H1 (cell line): Measurements from ENCODE around the gene APPL2. TPM values are rescaled to one million over a fixed set of nuclear protein-coding genes. Genes with fewer than 3 reads are reported as not detected.

Source experiments
- CTCF ChIA-PET: fragments of 300-600 bp; sonication (Branson Sonifier 250); formaldehyde crosslinking; loops from one replicate; lab custom pipeline; 2021; ENCODE audit not compliant: partially characterized antibody; lab: Charles Lee
- POLR2A ChIA-PET: fragments of 300-600 bp; sonication (Branson Sonifier 250); formaldehyde crosslinking; loops from one replicate; lab custom pipeline; 2021; ENCODE audit warnings: inconsistent platforms; ENCODE audit not compliant: partially characterized antibody; lab: Charles Lee
- DNase-seq, 2 experiments: peaks; one replicate each; pipeline versions ENCODE4 v3.0.0 to v3.0.0-alpha.2; 2010 to 2022; ENCODE audit warnings: low spot score in 2 of 2, low read depth in 1 of 2, mixed read lengths in 1 of 2
- FAIRE-seq: peaks from 2 replicates; lab custom pipeline; 2011; peaks lifted over from hg19 to GRCh38; lab: Jason Lieb, UNC
- H2AFZ ChIP-seq: 2 replicates; pipeline ENCODE4 v1.8.1; 2012; ENCODE audit warnings: low read length, inconsistent platforms
- H2AK5ac ChIP-seq: 2 replicates; pipeline ENCODE4 v1.6.1; 2013; ENCODE audit warnings: low read depth, low read length
- H2BK120ac ChIP-seq: replicated peaks from 2 replicates; pipeline ENCODE3; 2013; ENCODE audit warnings: low read depth, low read length, inconsistent platforms
- H2BK12ac ChIP-seq: 2 replicates; pipeline ENCODE4 v1.6.1; 2013; ENCODE audit warnings: low read depth, low read length
- H2BK15ac ChIP-seq: 2 replicates; pipeline ENCODE4 v1.6.1; 2013; ENCODE audit warnings: low read length
- H2BK20ac ChIP-seq: 2 replicates; pipeline ENCODE4 v1.6.1; 2013; ENCODE audit warnings: low read length
- H2BK5ac ChIP-seq: 2 replicates; pipeline ENCODE4 v1.6.1; 2013; ENCODE audit warnings: low read depth, low read length
- H3K14ac ChIP-seq: 2 replicates; pipeline ENCODE4 v1.6.1; 2013; ENCODE audit warnings: inconsistent platforms; ENCODE audit not compliant: insufficient read length
- H3K18ac ChIP-seq: 2 replicates; pipeline ENCODE4 v1.6.1; 2013; ENCODE audit warnings: low read length; ENCODE audit errors: extremely low read depth
- H3K23ac ChIP-seq: 2 replicates; pipeline ENCODE4 v1.6.1; 2013; ENCODE audit warnings: inconsistent platforms; ENCODE audit not compliant: insufficient read length
- H3K23me2 ChIP-seq: 2 replicates; pipeline ENCODE4 v1.6.1; 2013; ENCODE audit warnings: low read depth, low read length
- H3K27ac ChIP-seq: 2 replicates; pipeline ENCODE4 v1.6.1; 2011; ENCODE audit warnings: low read depth, low read length, inconsistent platforms
- H3K27me3 ChIP-seq, 4 experiments: replicated peaks in 1 of 4; 1 replicate in 1 of 4; 2 replicates in 3 of 4; pipeline versions ENCODE4 v1.6.1 to v1.8.1; 2011 to 2013; ENCODE audit warnings: low read length in 3 of 4, mild to moderate bottlenecking in 3 of 4, inconsistent platforms in 2 of 4, mixed read lengths in 2 of 4, moderate library complexity in 1 of 4; ENCODE audit not compliant: control insufficient read depth in 3 of 4, insufficient read depth in 3 of 4; ENCODE audit errors: extremely low read depth in 1 of 4
- H3K36me3 ChIP-seq, 4 experiments: 2 replicates each; pipeline versions ENCODE4 v1.6.1 to v1.8.1; 2011 to 2013; ENCODE audit warnings: mild to moderate bottlenecking in 4 of 4, low read length in 3 of 4, moderate library complexity in 2 of 4, control low read depth in 1 of 4, inconsistent platforms in 1 of 4; ENCODE audit not compliant: insufficient read depth in 4 of 4, control insufficient read depth in 2 of 4
- H3K4ac ChIP-seq: replicated peaks from 2 replicates; pipeline ENCODE3; 2013; ENCODE audit warnings: low read length, low read depth, mixed read lengths, inconsistent platforms; ENCODE audit not compliant: insufficient read length
- H3K4me1 ChIP-seq, 4 experiments: replicated peaks in 1 of 4; 1 replicate in 1 of 4; 2 replicates in 3 of 4; pipeline versions ENCODE4 v1.6.1 to v1.8.1; 2011 to 2013; ENCODE audit warnings: low read length in 3 of 4, inconsistent platforms in 2 of 4, mixed read lengths in 1 of 4; ENCODE audit not compliant: insufficient read depth in 4 of 4, control insufficient read depth in 3 of 4
- H3K4me2 ChIP-seq, 2 experiments: 2 replicates each; pipeline versions ENCODE4 v1.6.1 to v1.8.1; 2011 to 2013; ENCODE audit warnings: low read depth in 2 of 2, low read length in 2 of 2, control low read depth in 1 of 2, inconsistent platforms in 1 of 2, mild to moderate bottlenecking in 1 of 2; ENCODE audit not compliant: insufficient read depth in 1 of 2
- H3K4me3 ChIP-seq, 4 experiments: fragments of 200-600, 300-600 bp in 1 of 4; sonication (generic), shearing (Covaris generic), sonication (Bioruptor Twin) in 1 of 4; 2 replicates each; pipeline versions ENCODE4 v1.5.1 to v1.8.1; 2011 to 2016; ENCODE audit warnings: low read length in 4 of 4, low read depth in 3 of 4, control low read depth in 2 of 4, inconsistent platforms in 2 of 4, mild to moderate bottlenecking in 2 of 4, mixed read lengths in 1 of 4, moderate library complexity in 1 of 4; ENCODE audit not compliant: insufficient read depth in 2 of 4; ENCODE audit errors: extremely low read depth in 1 of 4
- H3K56ac ChIP-seq: replicated peaks from 2 replicates; pipeline ENCODE3; 2013; ENCODE audit warnings: low read depth, mild to moderate bottlenecking, mixed read lengths, low read length, inconsistent platforms; ENCODE audit not compliant: insufficient read length
- H3K79me1 ChIP-seq: 2 replicates; pipeline ENCODE4 v1.6.1; 2013; ENCODE audit warnings: low read depth, low read length, control low read depth
- H3K79me2 ChIP-seq, 2 experiments: 2 replicates each; pipeline versions ENCODE4 v1.6.1 to v1.8.1; 2012 to 2013; ENCODE audit warnings: low read length in 2 of 2, mild to moderate bottlenecking in 2 of 2, inconsistent platforms in 1 of 2; ENCODE audit not compliant: insufficient read depth in 2 of 2, control insufficient read depth in 1 of 2
- H3K9ac ChIP-seq, 4 experiments: replicated peaks in 1 of 4; 1 replicate in 1 of 4; 2 replicates in 3 of 4; pipeline versions ENCODE4 v1.6.1 to v1.8.1; 2011 to 2013; ENCODE audit warnings: low read depth in 3 of 4, low read length in 3 of 4, control low read depth in 2 of 4, mild to moderate bottlenecking in 2 of 4, moderate library complexity in 2 of 4, inconsistent platforms in 1 of 4; ENCODE audit errors: extremely low read depth in 1 of 4
- H3K9me3 ChIP-seq, 2 experiments: 2 replicates each; pipeline versions ENCODE4 v1.6.1 to v1.8.1; 2012 to 2013; ENCODE audit warnings: mild to moderate bottlenecking in 2 of 2, moderate library complexity in 2 of 2, control low read depth in 1 of 2, inconsistent platforms in 1 of 2, low read depth in 1 of 2, low read length in 1 of 2, mixed read lengths in 1 of 2; ENCODE audit not compliant: insufficient read depth in 2 of 2
- H4K20me1 ChIP-seq, 2 experiments: replicated peaks in 1 of 2; 2 replicates each; pipeline versions ENCODE3 to v1.8.1; 2011 to 2013; ENCODE audit warnings: inconsistent platforms in 2 of 2, low read length in 2 of 2, mild to moderate bottlenecking in 1 of 2; ENCODE audit not compliant: insufficient read depth in 2 of 2, control insufficient read depth in 1 of 2
- H4K5ac ChIP-seq: 2 replicates; pipeline ENCODE4 v1.6.1; 2013; ENCODE audit warnings: low read length, low read depth, mixed read lengths, inconsistent platforms; ENCODE audit not compliant: insufficient read length
- H4K8ac ChIP-seq: 2 replicates; pipeline ENCODE4 v1.8.0; 2013; ENCODE audit warnings: mild to moderate bottlenecking, moderate library complexity, low read length, inconsistent platforms; ENCODE audit not compliant: insufficient read depth; ENCODE audit errors: extremely low read depth
- H4K91ac ChIP-seq: replicated peaks from 2 replicates; pipeline ENCODE3; 2013; ENCODE audit warnings: low read length, mixed read lengths, inconsistent platforms; ENCODE audit not compliant: insufficient read length
- ASH2L ChIP-seq: fragments of 200-600, 300-600 bp; sonication (generic); IDR thresholded peaks from one replicate; pipeline ENCODE4 v1.7.1; 2017; ENCODE audit warnings: low read length
- EZH2 ChIP-seq: fragments of 200-600 bp; sonication (generic); IDR thresholded peaks from 2 replicates; pipeline ENCODE4 v1.7.1; 2012; ENCODE audit warnings: low read depth, mild to moderate bottlenecking, moderate library complexity, low read length, inconsistent platforms; ENCODE audit not compliant: severe bottlenecking
- GTF2F1 ChIP-seq: IDR thresholded peaks from 2 replicates; pipeline ENCODE4 v1.6.1; 2012; ENCODE audit warnings: low read depth, low read length, improper control_type of control experiment, borderline replicate concordance
- HDAC2 ChIP-seq, 2 experiments: fragments of 300-600 bp in 1 of 2; sonication (generic) in 1 of 2; IDR thresholded peaks; 2 replicates each; pipeline ENCODE4 v1.6.1; 2011 to 2012; ENCODE audit warnings: low read depth in 2 of 2, low read length in 2 of 2, mild to moderate bottlenecking in 2 of 2, moderate library complexity in 2 of 2, borderline replicate concordance in 1 of 2, inconsistent platforms in 1 of 2
- KDM4A ChIP-seq: IDR thresholded peaks from one replicate; pipeline ENCODE4 v1.7.1; 2012; ENCODE audit warnings: low read depth, mild to moderate bottlenecking, moderate library complexity, low read length, inconsistent platforms; ENCODE audit not compliant: severe bottlenecking
- MAFK ChIP-seq: IDR thresholded peaks from 2 replicates; pipeline ENCODE4 v1.6.1; 2012; ENCODE audit warnings: low read depth, mild to moderate bottlenecking, improper control_type of control experiment, low read length
- POLR2A ChIP-seq, 2 experiments: IDR thresholded peaks; 1 replicate in 1 of 2; 2 replicates in 1 of 2; pipeline ENCODE4 v1.6.1; 2011; ENCODE audit warnings: low read depth in 2 of 2, low read length in 2 of 2, mild to moderate bottlenecking in 2 of 2; ENCODE audit errors: control extremely low read depth in 1 of 2
- RAD21 ChIP-seq, 2 experiments: IDR thresholded peaks in 1 of 2; conservative IDR thresholded peaks in 1 of 2; 2 replicates each; pipeline ENCODE4 v1.6.1; 2011; ENCODE audit warnings: low read depth in 2 of 2, low read length in 2 of 2, improper control_type of control experiment in 1 of 2, inconsistent platforms in 1 of 2, mild to moderate bottlenecking in 1 of 2, moderate library complexity in 1 of 2
- RXRA ChIP-seq: IDR thresholded peaks from 2 replicates; pipeline ENCODE4 v1.6.1; 2011; ENCODE audit warnings: low read depth, mild to moderate bottlenecking, low read length, moderate library complexity; ENCODE audit not compliant: insufficient read depth
- SUZ12 ChIP-seq: fragments of 200-600 bp; sonication (generic); IDR thresholded peaks from 2 replicates; pipeline ENCODE4 v1.6.1; 2012; ENCODE audit warnings: mild to moderate bottlenecking, inconsistent platforms, low read length, moderate library complexity, mixed read lengths
- TAF1 ChIP-seq: IDR thresholded peaks from 2 replicates; pipeline ENCODE4 v1.6.1; 2011; ENCODE audit warnings: mild to moderate bottlenecking, low read depth, low read length
- TBP ChIP-seq: IDR thresholded peaks from 2 replicates; pipeline ENCODE4 v1.6.1; 2011; ENCODE audit warnings: low read depth, low read length, improper control_type of control experiment
- WGBS, 2 experiments: shearing (Covaris generic) in 1 of 2; methylation state at CpG; one replicate each; pipeline versions ENCODE4 v1.1.6 to v1.1.7; 2013 to 2015; ENCODE audit warnings: low lambda C conversion rate in 2 of 2, mixed read lengths in 2 of 2, inconsistent platforms in 1 of 2, low coverage in 1 of 2, missing lambda C conversion rate in 1 of 2; ENCODE audit not compliant: insufficient replicate concordance in 2 of 2, insufficient coverage in 1 of 2, insufficient read length in 1 of 2; ENCODE audit errors: extremely low coverage in 1 of 2, missing lambda C conversion rate in 1 of 2; 5-methylcytosine and 5-hydroxymethylcytosine counted together
- polyA plus RNA-seq, 7 experiments: library from polyadenylated mRNA; depleted of rRNA in 3 of 7; stranded (reverse) in 5 of 7; unstranded in 2 of 7; fragments of >200 nt in 5 of 7; fragments of 200-250 nt in 2 of 7; gene quantifications; 1 replicate in 5 of 7; 2 replicates in 1 of 7; 4 replicates in 1 of 7; pipeline versions ENCODE4 v1.2.1 to v1.2.3, GENCODE V29; 2011 to 2013; ENCODE audit warnings: missing spikeins in 2 of 7, mixed read lengths in 2 of 7
- total RNA-seq: library from RNA; stranded (reverse); fragmentation: NEBNext Ultra II Directional; extraction: Animal tissue kit (Norgen Biotek cat#: 25700); gene quantifications from 2 replicates; pipeline ENCODE4 v1.2.1, GENCODE V29; 2021

The APPL2 gene
- total and polyA plus RNA-seq, 2 of the 8 experiments (the other 6 are each of a cell fraction or from before 2014, with no cell fraction given), result 8.9 to 22.9 TPM

DNA sequence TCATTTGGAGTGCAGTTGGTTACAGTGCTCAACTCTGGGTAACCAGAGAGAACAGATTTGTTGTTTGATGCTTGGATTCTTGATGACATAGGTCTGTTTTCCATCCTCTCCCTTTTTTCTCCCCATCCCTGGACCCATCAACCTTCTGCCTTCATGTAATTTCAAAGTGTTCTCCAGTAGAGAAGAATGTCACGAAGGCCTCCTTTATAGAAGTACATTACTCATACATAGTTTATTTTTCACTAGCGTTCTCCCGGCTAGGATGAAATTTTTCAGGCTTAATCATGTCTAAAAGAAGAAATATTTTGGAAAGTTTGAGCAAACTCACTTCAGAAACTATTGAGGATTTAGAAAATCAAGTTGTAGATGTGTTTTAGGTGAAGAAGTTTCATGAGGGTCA, 20.9 kb upstream of the APPL2 start:
- Histone ChIP-seq H3K4me1 (no peaks in the 10 kb centered on the region), H3K9me3 (0 out of 4 replicates have a peak, but pooled peaks cover 0 to 2% of the 10 kb centered on the region in 2 experiments), H4K5ac (no peak overlapping the region), H3K4ac (no peak overlapping the region), H3K79me1 (no peaks in the 10 kb centered on the region), H2AFZ (no peak overlapping the region), H3K36me3 (no peaks in the 10 kb centered on the region), H3K4me2 (no peak overlapping the region), H2BK12ac (no peak overlapping the region), H3K56ac (no peak overlapping the region), H3K27ac (no peak overlapping the region), H2BK5ac (no peak overlapping the region), H3K23ac (no peak overlapping the region), H2BK20ac (no peak overlapping the region), H4K91ac (no peak overlapping the region), H3K9ac (no peak overlapping the region), H4K8ac (no peak overlapping the region), H4K20me1 (no peaks in the 10 kb centered on the region), H2BK120ac (no peak overlapping the region), H3K27me3 (no peaks in the 10 kb centered on the region), H3K18ac (no peak overlapping the region), H3K4me3 (no peak overlapping the region), H2BK15ac (no peak overlapping the region), H3K79me2 (no peaks in the 10 kb centered on the region), H3K14ac (no peak overlapping the region), H2AK5ac (no peak overlapping the region), H3K23me2 (no peaks in the 10 kb centered on the region; the same call in 1 of the 2 replicates)
- 95% methylated on average over 3 of the region's 3 CpGs; no CpG with 5 or more reads in 1 of the 2 experiments for WGBS, 2 experiments
- ChIA-PET POLR2A (no interaction called here), CTCF (interaction anchor here (2.1 kb wide), 1 partner anchor 11 kb away, joined by 7 read pairs; no protein-coding TSS in a partner anchor)
- DNase-seq (no peak), FAIRE-seq (no peak)
- no peak for TF ChIP-seq KDM4A
- no peak for TF ChIP-seq ASH2L
- TF ChIP-seq EZH2, result no peak
- no peak for TF ChIP-seq POLR2A (IDR thresholded peaks at IDR 0.05; ENCODE audit: control extremely low read depth in 1 of 2, low read depth in 2 of 2, low read length in 2 of 2)
- TF ChIP-seq HDAC2 (IDR thresholded peaks at IDR 0.05; ENCODE audit: borderline replicate concordance in 1 of 2, low read depth in 2 of 2, low read length in 2 of 2), result no peak
- TF ChIP-seq RXRA, result no peak
- no peak for TF ChIP-seq MAFK
- TF ChIP-seq SUZ12, result no peak
- no peak for TF ChIP-seq GTF2F1
- no peak for TF ChIP-seq TBP
- no peak for TF ChIP-seq RAD21 (IDR thresholded peaks at IDR 0.05 in 1 of 2, conservative IDR thresholded peaks at IDR 0.05 in 1 of 2; ENCODE audit: low read depth in 2 of 2, low read length in 2 of 2)
- TF ChIP-seq TAF1, result no peak
